H9 (cell line): ENCODE results near the gene ARHGAP25. TPM values are rescaled to one million over a fixed set of nuclear protein-coding genes. Genes with fewer than 3 reads are reported as not detected.

ENCODE experiments used
- DNase-seq: peaks from one replicate; pipeline ENCODE4 v3.0.0-alpha.2; 2017
- H2AFZ ChIP-seq: one replicate; pipeline ENCODE4 v1.6.1; 2013; ENCODE audit warnings: mild to moderate bottlenecking, low read length, control low read depth, moderate library complexity
- H2AK5ac ChIP-seq: 2 replicates; pipeline ENCODE4 v1.6.1; 2013; ENCODE audit warnings: low read length, control low read depth, mixed read lengths; ENCODE audit not compliant: insufficient read length
- H2BK120ac ChIP-seq: one replicate; pipeline ENCODE4 v1.6.1; 2013; ENCODE audit warnings: low read depth, mild to moderate bottlenecking, low read length, control low read depth, inconsistent platforms; ENCODE audit not compliant: poor library complexity, severe bottlenecking
- H2BK12ac ChIP-seq: 2 replicates; pipeline ENCODE4 v1.6.1; 2013; ENCODE audit warnings: low read length, control low read depth, mixed read lengths, low read depth; ENCODE audit not compliant: insufficient read length
- H2BK15ac ChIP-seq: 2 replicates; pipeline ENCODE4 v1.6.1; 2013; ENCODE audit warnings: low read depth, low read length, control low read depth
- H2BK20ac ChIP-seq: one replicate; pipeline ENCODE4 v1.6.1; 2013; ENCODE audit warnings: low read depth, mild to moderate bottlenecking, low read length, control low read depth, inconsistent platforms; ENCODE audit not compliant: poor library complexity, severe bottlenecking
- H2BK5ac ChIP-seq: 2 replicates; pipeline ENCODE4 v1.6.1; 2013; ENCODE audit warnings: low read length, control low read depth, mixed read lengths; ENCODE audit not compliant: insufficient read length
- H3K14ac ChIP-seq: 2 replicates; pipeline ENCODE4 v1.6.1; 2013; ENCODE audit warnings: low read length, control low read depth; ENCODE audit not compliant: insufficient read depth
- H3K18ac ChIP-seq: 2 replicates; pipeline ENCODE4 v1.6.1; 2013; ENCODE audit warnings: low read depth, mild to moderate bottlenecking, mixed read lengths, low read length, control low read depth; ENCODE audit not compliant: insufficient read length
- H3K23ac ChIP-seq: 2 replicates; pipeline ENCODE4 v1.6.1; 2013; ENCODE audit warnings: low read length, control low read depth, mixed read lengths, low read depth; ENCODE audit not compliant: insufficient read length
- H3K23me2 ChIP-seq: 2 replicates; pipeline ENCODE4 v1.6.1; 2013; ENCODE audit warnings: low read depth, mild to moderate bottlenecking, mixed read lengths, low read length, control low read depth; ENCODE audit not compliant: insufficient read length, poor library complexity, severe bottlenecking
- H3K27ac ChIP-seq: 2 replicates; pipeline ENCODE4 v1.5.1; 2013; ENCODE audit warnings: low read length, control low read depth, mixed read lengths, low read depth; ENCODE audit not compliant: insufficient read length
- H3K27me3 ChIP-seq: 2 replicates; pipeline ENCODE4 v1.6.1; 2013; ENCODE audit warnings: low read length, control low read depth, inconsistent platforms; ENCODE audit not compliant: insufficient read depth
- H3K4ac ChIP-seq: 2 replicates; pipeline ENCODE4 v1.6.1; 2013; ENCODE audit warnings: low read depth, mild to moderate bottlenecking, control low read depth, inconsistent platforms, low read length, moderate library complexity
- H3K4me1 ChIP-seq: 2 replicates; pipeline ENCODE4 v1.6.1; 2013; ENCODE audit warnings: low read length, control low read depth, inconsistent platforms; ENCODE audit not compliant: insufficient read depth
- H3K4me2 ChIP-seq: 2 replicates; pipeline ENCODE4 v1.6.1; 2013; ENCODE audit warnings: low read length, control low read depth, mixed read lengths; ENCODE audit not compliant: insufficient read length, insufficient read depth
- H3K56ac ChIP-seq: 2 replicates; pipeline ENCODE4 v1.6.1; 2013; ENCODE audit warnings: low read depth, mild to moderate bottlenecking, mixed read lengths, low read length, control low read depth; ENCODE audit not compliant: insufficient read length
- H3K79me1 ChIP-seq: 2 replicates; pipeline ENCODE4 v1.6.1; 2013; ENCODE audit warnings: low read depth, mild to moderate bottlenecking, moderate library complexity, low read length, control low read depth, inconsistent platforms; ENCODE audit not compliant: insufficient read depth, poor library complexity, severe bottlenecking
- H3K79me2 ChIP-seq: 2 replicates; pipeline ENCODE4 v1.6.1; 2013; ENCODE audit warnings: low read length, control low read depth, inconsistent platforms; ENCODE audit not compliant: insufficient read depth
- H3K9ac ChIP-seq: 2 replicates; pipeline ENCODE4 v1.6.1; 2013; ENCODE audit warnings: low read length, control low read depth, mixed read lengths; ENCODE audit not compliant: insufficient read length; ENCODE audit errors: extremely low read depth
- H3K9me3 ChIP-seq: one replicate; pipeline ENCODE4 v1.6.1; 2013; ENCODE audit warnings: low read depth, low read length, inconsistent platforms; ENCODE audit not compliant: control insufficient read depth
- H3T11ph ChIP-seq: one replicate; pipeline ENCODE4 v1.6.1; 2013; ENCODE audit warnings: mild to moderate bottlenecking, low read length, control low read depth, inconsistent platforms
- H4K20me1 ChIP-seq: one replicate; pipeline ENCODE4 v1.6.1; 2013; ENCODE audit not compliant: control insufficient read depth, insufficient read length, insufficient read depth
- H4K5ac ChIP-seq: 2 replicates; pipeline ENCODE4 v1.6.1; 2013; ENCODE audit warnings: low read depth, mild to moderate bottlenecking, mixed read lengths, low read length, control low read depth; ENCODE audit not compliant: insufficient read length
- H4K8ac ChIP-seq: replicated peaks from 2 replicates; pipeline ENCODE4 v1.6.1; 2013; ENCODE audit warnings: low read length, control low read depth, mixed read lengths, low read depth; ENCODE audit not compliant: insufficient read length
- H4K91ac ChIP-seq: 2 replicates; pipeline ENCODE4 v1.6.1; 2013; ENCODE audit warnings: low read depth, mild to moderate bottlenecking, moderate library complexity, mixed read lengths, low read length, control low read depth; ENCODE audit not compliant: insufficient read length
- H3K27ac Mint-ChIP-seq, 3 experiments: 2 replicates in 2 of 3; 3 replicates in 1 of 3; pipeline ENCODE4 v1.8.0; 2020 to 2021; ENCODE audit warnings: mixed read lengths in 3 of 3, mild to moderate bottlenecking in 1 of 3, moderate library complexity in 1 of 3
- H3K27me3 Mint-ChIP-seq: 2 replicates; pipeline ENCODE4 v1.8.0; 2021; ENCODE audit warnings: low read depth, mild to moderate bottlenecking, moderate library complexity, mixed read lengths
- H3K36me3 Mint-ChIP-seq, 3 experiments: 2 replicates in 2 of 3; 3 replicates in 1 of 3; pipeline ENCODE4 v1.8.0; 2020 to 2021; ENCODE audit warnings: low read depth in 3 of 3, mixed read lengths in 3 of 3; ENCODE audit not compliant: insufficient read depth in 1 of 3
- H3K4me1 Mint-ChIP-seq, 2 experiments: 2 replicates each; pipeline ENCODE4 v1.8.0; 2020; ENCODE audit warnings: mixed read lengths in 2 of 2
- H3K4me3 Mint-ChIP-seq, 2 experiments: 2 replicates in 1 of 2; 3 replicates in 1 of 2; pipeline ENCODE4 v1.8.0; 2020 to 2021; ENCODE audit warnings: mild to moderate bottlenecking in 2 of 2, mixed read lengths in 2 of 2, moderate library complexity in 1 of 2
- H3K9me3 Mint-ChIP-seq, 2 experiments: 2 replicates in 1 of 2; 3 replicates in 1 of 2; pipeline ENCODE4 v1.8.0; 2020; ENCODE audit warnings: mild to moderate bottlenecking in 2 of 2, mixed read lengths in 2 of 2, moderate library complexity in 1 of 2
- WGBS: extraction: QIAGEN DNeasy Blood & Tissue Kit; methylation state at CpG from one replicate; pipeline ENCODE4 v1.1.7; 2013; ENCODE audit warnings: missing lambda C conversion rate, low lambda C conversion rate, mixed read lengths; ENCODE audit not compliant: insufficient read length; ENCODE audit errors: extremely low coverage; 5-methylcytosine and 5-hydroxymethylcytosine counted together
- total RNA-seq: library from RNA; stranded (reverse); gene quantifications from 2 replicates; pipeline ENCODE4 v1.2.1, GENCODE V29; 2021
- TF ChIP-seq, protein P1 (sequence below): fragments of 200-600 bp; sonication (generic); conservative IDR thresholded peaks from 3 replicates; pipeline ENCODE4 v1.8.0; 2021; ENCODE audit warnings: antibody characterized with exemption, mild to moderate bottlenecking

The ARHGAP25 gene
- total RNA-seq, 1 experiment from 2014 or later, result 1.3 TPM

DNA sequence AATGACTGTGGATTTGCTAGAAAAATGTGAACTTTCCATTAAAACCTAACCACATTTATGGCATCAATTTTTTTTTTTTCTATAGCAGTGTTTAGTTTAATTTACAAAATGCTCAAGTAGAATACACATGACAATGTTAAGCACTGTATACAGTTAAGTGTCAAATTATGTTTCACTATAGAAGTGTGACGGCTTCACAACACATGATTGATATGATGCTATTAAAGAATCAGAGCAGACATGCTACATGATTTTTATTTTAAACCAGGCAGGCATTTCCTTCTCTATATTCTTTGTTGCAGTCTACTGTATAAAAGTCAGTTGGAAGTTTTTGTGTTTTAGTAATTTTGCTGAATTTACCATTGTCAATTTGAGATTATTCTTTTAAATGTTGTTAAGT is 47.6 kb upstream of the ARHGAP25 start:
- Histone ChIP-seq H3K23me2 (no peaks in the 10 kb centered on the region), H2BK20ac (no peak overlapping the region), H4K20me1 (no peaks in the 10 kb centered on the region), H3K79me1 (no peaks in the 10 kb centered on the region), H4K8ac (no peak overlapping the region), H3K79me2 (no peaks in the 10 kb centered on the region), H4K91ac (no peak overlapping the region), H2BK15ac (no peak overlapping the region), H3K56ac (no peak overlapping the region), H3K4ac (no peak overlapping the region), H3K9ac (no peak overlapping the region), H3K27me3 (no peaks in the 10 kb centered on the region), H3K27ac (no peak overlapping the region), H3K9me3 (no peaks in the 10 kb centered on the region), H2BK12ac (no peak overlapping the region), H4K5ac (no peak overlapping the region), H3K14ac (no peak overlapping the region), H3K4me2 (no peak overlapping the region), H2BK5ac (no peak overlapping the region), H3K4me1 (0 out of 2 replicates have a peak, but pooled peaks cover 7% of the 10 kb centered on the region), H2AFZ (no peak overlapping the region), H3K18ac (no peak overlapping the region), H2BK120ac (no peak overlapping the region), H3K23ac (no peak overlapping the region), H3T11ph (no peak overlapping the region), H2AK5ac (no peak overlapping the region)
- Mint-ChIP-seq H3K4me1 (peaks cover 29 to 35% of the 10 kb centered on the region in 2 experiments), H3K27me3 (no peaks in the 10 kb centered on the region), H3K9me3 (peaks cover 2 to 3% of the 10 kb centered on the region in 2 experiments; a peak in 3 of 5 replicates), H3K36me3 (peaks cover 2 to 16% (median 11%) of the 10 kb centered on the region in 3 experiments; a peak in 6 of 7 replicates), H3K4me3 (no peak overlapping the region), H3K27ac (no peak overlapping the region; a peak in 1 of 7 replicates)
- DNase-seq, result no peak
- no CpG with 5 or more reads among the region's 1 CpG for WGBS
- TF ChIP-seq, protein P1, sequence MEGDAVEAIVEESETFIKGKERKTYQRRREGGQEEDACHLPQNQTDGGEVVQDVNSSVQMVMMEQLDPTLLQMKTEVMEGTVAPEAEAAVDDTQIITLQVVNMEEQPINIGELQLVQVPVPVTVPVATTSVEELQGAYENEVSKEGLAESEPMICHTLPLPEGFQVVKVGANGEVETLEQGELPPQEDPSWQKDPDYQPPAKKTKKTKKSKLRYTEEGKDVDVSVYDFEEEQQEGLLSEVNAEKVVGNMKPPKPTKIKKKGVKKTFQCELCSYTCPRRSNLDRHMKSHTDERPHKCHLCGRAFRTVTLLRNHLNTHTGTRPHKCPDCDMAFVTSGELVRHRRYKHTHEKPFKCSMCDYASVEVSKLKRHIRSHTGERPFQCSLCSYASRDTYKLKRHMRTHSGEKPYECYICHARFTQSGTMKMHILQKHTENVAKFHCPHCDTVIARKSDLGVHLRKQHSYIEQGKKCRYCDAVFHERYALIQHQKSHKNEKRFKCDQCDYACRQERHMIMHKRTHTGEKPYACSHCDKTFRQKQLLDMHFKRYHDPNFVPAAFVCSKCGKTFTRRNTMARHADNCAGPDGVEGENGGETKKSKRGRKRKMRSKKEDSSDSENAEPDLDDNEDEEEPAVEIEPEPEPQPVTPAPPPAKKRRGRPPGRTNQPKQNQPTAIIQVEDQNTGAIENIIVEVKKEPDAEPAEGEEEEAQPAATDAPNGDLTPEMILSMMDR, result no peak
